ENCODE results near the gene FCHSD2. TPM values are rescaled to one million over a fixed set of nuclear protein-coding genes. Genes with fewer than 3 reads are reported as not detected.

The FCHSD2 gene
- total and polyA plus RNA-seq, 2 of the 13 experiments (the other 11 are each of a cell fraction or from before 2014, with no cell fraction given) = 20.5 to 24.8 TPM

DNA sequence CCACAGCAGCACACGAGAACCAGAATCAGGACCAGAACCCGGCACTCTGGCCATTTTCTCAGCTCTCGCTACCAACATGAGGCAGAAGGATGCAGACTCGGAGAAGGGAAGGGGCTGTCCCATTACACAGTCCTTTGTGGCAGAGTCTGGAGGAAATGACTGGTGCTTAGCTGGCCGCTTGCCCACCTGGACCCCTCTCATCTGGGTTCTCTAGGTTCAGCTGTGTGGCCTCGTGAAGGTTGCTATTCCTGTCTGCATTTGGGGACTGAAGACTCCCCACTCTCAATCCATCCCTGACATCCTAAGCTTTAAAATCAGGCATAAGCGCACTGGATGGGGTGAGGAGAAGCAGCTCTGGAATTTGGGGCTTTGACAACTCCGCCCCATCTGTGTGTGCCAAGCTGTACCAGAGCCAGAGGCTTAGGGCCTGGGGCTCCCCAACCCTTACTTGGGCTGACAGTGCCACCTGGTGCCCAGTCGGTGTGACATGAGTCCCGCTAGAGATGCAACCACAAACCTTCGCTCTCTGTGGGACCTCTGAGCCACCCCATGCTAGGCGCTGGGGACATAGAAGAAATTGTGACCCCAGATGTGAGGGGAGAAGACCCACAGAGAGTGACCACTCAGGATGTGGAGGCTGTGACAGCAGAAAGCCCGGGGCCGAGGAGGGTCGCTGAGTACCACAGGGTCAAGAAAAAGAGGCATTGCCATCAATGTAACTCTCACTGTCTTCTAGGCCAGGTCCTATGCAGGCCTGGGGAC lies 35.8 kb upstream of the FCHSD2 start (continued):
- TF ChIP-seq SMC3 (IDR thresholded peaks at IDR 0.05; ENCODE audit: low read length) (peak; percentile 92), YEATS4 (CRISPR knock-in tag; IDR thresholded peaks at IDR 0.05; ENCODE audit: borderline replicate concordance) (no peak), SSRP1 (CRISPR knock-in tag; IDR thresholded peaks at IDR 0.05) (no peak), ZNF777 (CRISPR knock-in tag; IDR thresholded peaks at IDR 0.05) (no peak), SUZ12 (IDR thresholded peaks at IDR 0.05; ENCODE audit: low read depth, low read length) (no peak), ZNF205 (CRISPR knock-in tag; IDR thresholded peaks at IDR 0.05) (0 out of 2 replicates have a peak, but pooled peaks have one; percentile 50), HHEX (CRISPR knock-in tag; IDR thresholded peaks at IDR 0.05) (no peak), ZSCAN29 (CRISPR knock-in tag; conservative IDR thresholded peaks at IDR 0.05) (0 out of 2 replicates have a peak, but pooled peaks have one; percentile 7), MAFK (conservative IDR thresholded peaks at IDR 0.05 in 1 of 2, IDR thresholded peaks at IDR 0.05 in 1 of 2; ENCODE audit: low read length in 2 of 2) (no peak), CCDC6 (CRISPR knock-in tag; IDR thresholded peaks at IDR 0.05) (0 out of 2 replicates have a peak, but pooled peaks have one; percentile 37), ELK4 (CRISPR knock-in tag; IDR thresholded peaks at IDR 0.05; ENCODE audit: borderline replicate concordance) (no peak), RCOR2 (CRISPR knock-in tag; IDR thresholded peaks at IDR 0.05) (0 out of 2 replicates have a peak, but pooled peaks have one; percentile 13), GPN1 (CRISPR knock-in tag; IDR thresholded peaks at IDR 0.05; ENCODE audit: borderline replicate concordance) (no peak), ZNF790 (CRISPR knock-in tag; IDR thresholded peaks at IDR 0.05; ENCODE audit: borderline replicate concordance) (no peak), ZNF296 (CRISPR knock-in tag; conservative IDR thresholded peaks at IDR 0.05) (no peak), ZNF225 (CRISPR knock-in tag; IDR thresholded peaks at IDR 0.05) (no peak), ZNF30 (CRISPR knock-in tag; IDR thresholded peaks at IDR 0.05) (no peak), KLF13 (CRISPR knock-in tag; IDR thresholded peaks at IDR 0.05) (peak; percentile 50; the same call in 1 of the 2 replicates), TBL1XR1 (IDR thresholded peaks at IDR 0.05; ENCODE audit: borderline replicate concordance, low read length, partially characterized antibody) (no peak), RFXANK (CRISPR knock-in tag; IDR thresholded peaks at IDR 0.05) (no peak), HOXA7 (CRISPR knock-in tag; IDR thresholded peaks at IDR 0.05) (no peak), MLXIP (CRISPR knock-in tag; IDR thresholded peaks at IDR 0.05; ENCODE audit: borderline replicate concordance) (no peak), NKX3-1 (CRISPR knock-in tag; IDR thresholded peaks at IDR 0.05) (no peak), ZNF709 (CRISPR knock-in tag; IDR thresholded peaks at IDR 0.05) (no peak), RAD21 (CRISPR knock-in tag; IDR thresholded peaks at IDR 0.05) (peak; percentile 98)
- TF ChIP-seq, protein P1, sequence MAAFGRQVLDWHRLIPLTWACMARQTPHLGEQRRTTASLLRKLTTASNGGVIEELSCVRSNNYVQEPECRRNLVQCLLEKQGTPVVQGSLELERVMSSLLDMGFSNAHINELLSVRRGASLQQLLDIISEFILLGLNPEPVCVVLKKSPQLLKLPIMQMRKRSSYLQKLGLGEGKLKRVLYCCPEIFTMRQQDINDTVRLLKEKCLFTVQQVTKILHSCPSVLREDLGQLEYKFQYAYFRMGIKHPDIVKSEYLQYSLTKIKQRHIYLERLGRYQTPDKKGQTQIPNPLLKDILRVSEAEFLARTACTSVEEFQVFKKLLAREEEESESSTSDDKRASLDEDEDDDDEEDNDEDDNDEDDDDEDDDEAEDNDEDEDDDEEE (CRISPR knock-in tag; IDR thresholded peaks at IDR 0.05) = no peak
- TF ChIP-seq, protein P2, sequence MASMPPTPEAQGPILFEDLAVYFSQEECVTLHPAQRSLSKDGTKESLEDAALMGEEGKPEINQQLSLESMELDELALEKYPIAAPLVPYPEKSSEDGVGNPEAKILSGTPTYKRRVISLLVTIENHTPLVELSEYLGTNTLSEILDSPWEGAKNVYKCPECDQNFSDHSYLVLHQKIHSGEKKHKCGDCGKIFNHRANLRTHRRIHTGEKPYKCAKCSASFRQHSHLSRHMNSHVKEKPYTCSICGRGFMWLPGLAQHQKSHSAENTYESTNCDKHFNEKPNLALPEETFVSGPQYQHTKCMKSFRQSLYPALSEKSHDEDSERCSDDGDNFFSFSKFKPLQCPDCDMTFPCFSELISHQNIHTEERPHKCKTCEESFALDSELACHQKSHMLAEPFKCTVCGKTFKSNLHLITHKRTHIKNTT (CRISPR knock-in tag; IDR thresholded peaks at IDR 0.05) = no peak
